HCT116 (cell line): ENCODE results near the gene OR52I2. TPM values are rescaled to one million over a fixed set of nuclear protein-coding genes. Genes with fewer than 3 reads are reported as not detected.

Experiments used
- ATAC-seq: fragments of 200-7000 bp; cut with Tn5 transposase; 2 replicates; pipeline ENCODE4 v1.9.1; 2020; ENCODE audit warnings: mild to moderate bottlenecking, moderate library complexity
- BruUV-seq: library from RNA; stranded (reverse); fragments of 400-500 nt; replicated peaks from 2 replicates; lab custom pipeline; 2021; lab: Mats Ljungman, UMichigan
- CTCF ChIA-PET: fragments of 300-600 bp; sonication (Branson Sonifier 250); formaldehyde crosslinking; loops from one replicate; lab custom pipeline; 2021; ENCODE audit warnings: antibody characterized with exemption; lab: Charles Lee
- POLR2A ChIA-PET: fragments of 300-600, 350-600 bp; sonication (Branson Sonifier 250); formaldehyde crosslinking; loops from one replicate; lab custom pipeline; 2021; ENCODE audit warnings: antibody characterized with exemption; lab: Charles Lee
- RAD21 ChIA-PET, 2 experiments: fragments of 300-600 bp; sonication (Branson Sonifier 250); formaldehyde crosslinking; loops; one replicate each; lab custom pipeline; 2023; ENCODE audit warnings: low total read pairs in 2 of 2; ENCODE audit not compliant: uncharacterized antibody in 2 of 2, unreplicated experiment in 2 of 2, low non-redundant PET in 1 of 2; lab: Charles Lee
- DNase-seq: peaks from one replicate; pipeline ENCODE4 v3.0.0-alpha.2; 2010; ENCODE audit warnings: low read depth, low spot score
- H2AFZ ChIP-seq: fragments of 200-600 bp; shearing (Covaris generic), sonication (generic); 2 replicates; pipeline ENCODE4 v1.6.1; 2017; ENCODE audit warnings: low read depth, mixed run types, mixed read lengths, antibody characterized with exemption, low read length; ENCODE audit not compliant: poor library complexity, severe bottlenecking
- H3K27ac ChIP-seq: 2 replicates; pipeline ENCODE4 v1.5.1; 2012; ENCODE audit warnings: low read depth, low read length
- H3K27me3 ChIP-seq: fragments of 200-600 bp; sonication (generic); 2 replicates; pipeline ENCODE4 v1.6.1; 2016; ENCODE audit warnings: mixed run types, low read length, mixed read lengths; ENCODE audit not compliant: insufficient read depth
- H3K36me3 ChIP-seq, 2 experiments: fragments of 200-500 bp in 1 of 2; fragments of 200-600 bp in 1 of 2; sonication (Bioruptor generic) in 1 of 2; sonication (generic) in 1 of 2; 2 replicates each; pipeline versions ENCODE4 v1.5.1 to v1.6.1; 2014 to 2016; ENCODE audit warnings: low read length in 2 of 2, inconsistent platforms in 1 of 2, mixed read lengths in 1 of 2, mixed run types in 1 of 2; ENCODE audit not compliant: insufficient read depth in 2 of 2, control insufficient read depth in 1 of 2
- H3K4me1 ChIP-seq, 2 experiments: fragments of 200-600 bp in 1 of 2; sonication (generic) in 1 of 2; 2 replicates each; pipeline versions ENCODE4 v1.5.1 to v1.6.1; 2012 to 2017; ENCODE audit warnings: low read length in 2 of 2, inconsistent platforms in 1 of 2, mild to moderate bottlenecking in 1 of 2, mixed read lengths in 1 of 2, mixed run types in 1 of 2, moderate library complexity in 1 of 2; ENCODE audit not compliant: insufficient read depth in 2 of 2, control insufficient read depth in 1 of 2
- H3K4me2 ChIP-seq: fragments of 200-600 bp; sonication (generic); 2 replicates; pipeline ENCODE4 v1.6.1; 2017; ENCODE audit warnings: mixed run types, low read length, mixed read lengths
- H3K4me3 ChIP-seq, 2 experiments: fragments of 200-600 bp in 1 of 2; sonication (generic) in 1 of 2; replicated peaks in 1 of 2; 2 replicates each; pipeline ENCODE4 v1.5.1; 2011 to 2016; ENCODE audit warnings: low read length in 2 of 2, control low read depth in 1 of 2, low read depth in 1 of 2, mild to moderate bottlenecking in 1 of 2, mixed read lengths in 1 of 2, mixed run types in 1 of 2
- H3K79me2 ChIP-seq: fragments of 200-600 bp; sonication (generic); 2 replicates; pipeline ENCODE4 v1.6.1; 2017; ENCODE audit warnings: mild to moderate bottlenecking, mixed run types, low read length, moderate library complexity, mixed read lengths; ENCODE audit not compliant: insufficient read depth
- H3K9ac ChIP-seq: fragments of 200-600 bp; sonication (generic); 2 replicates; pipeline ENCODE4 v1.6.1; 2016; ENCODE audit warnings: low read length, mixed read lengths
- H3K9me2 ChIP-seq: fragments of 200-600 bp; sonication (generic), shearing (Covaris generic); 2 replicates; pipeline ENCODE4 v1.6.1; 2017; ENCODE audit warnings: mixed run types, mild to moderate bottlenecking, moderate library complexity; ENCODE audit not compliant: insufficient read depth
- H3K9me3 ChIP-seq, 2 experiments: fragments of 200-500 bp in 1 of 2; fragments of 200-600 bp in 1 of 2; sonication (Bioruptor generic) in 1 of 2; sonication (generic) in 1 of 2; 2 replicates each; pipeline ENCODE4 v1.6.1; 2014 to 2017; ENCODE audit warnings: low read length in 2 of 2, mixed read lengths in 2 of 2, inconsistent platforms in 1 of 2, low read depth in 1 of 2, mild to moderate bottlenecking in 1 of 2, mixed run types in 1 of 2, moderate library complexity in 1 of 2; ENCODE audit not compliant: control insufficient read depth in 1 of 2, insufficient read depth in 1 of 2
- H4K20me1 ChIP-seq: fragments of 200-600 bp; sonication (generic), shearing (Covaris generic); 2 replicates; pipeline ENCODE4 v1.6.1; 2017; ENCODE audit warnings: mixed run types, mild to moderate bottlenecking, moderate library complexity; ENCODE audit not compliant: insufficient read depth
- CBX3 ChIP-seq: IDR thresholded peaks from 2 replicates; pipeline ENCODE4 v1.6.1; 2012; ENCODE audit warnings: low read depth
- CEBPB ChIP-seq: IDR thresholded peaks from 2 replicates; pipeline ENCODE4 v1.6.1; 2012; ENCODE audit warnings: low read depth
- EGR1 ChIP-seq: IDR thresholded peaks from 2 replicates; pipeline ENCODE4 v1.6.1; 2012; ENCODE audit warnings: low read depth
- ELF1 ChIP-seq: IDR thresholded peaks from 2 replicates; pipeline ENCODE4 v1.6.1; 2012; ENCODE audit warnings: low read depth, borderline replicate concordance
- EZH2 ChIP-seq: fragments of 200-600 bp; sonication (generic); IDR thresholded peaks from 2 replicates; pipeline ENCODE4 v1.6.1; 2017; ENCODE audit warnings: antibody characterized with exemption, mixed run types
- FOSL1 ChIP-seq: IDR thresholded peaks from 2 replicates; pipeline ENCODE4 v1.6.1; 2012; ENCODE audit warnings: low read depth
- JUND ChIP-seq: IDR thresholded peaks from 2 replicates; pipeline ENCODE4 v1.6.1; 2012
- POLR2A ChIP-seq: IDR thresholded peaks from 2 replicates; pipeline ENCODE4 v1.7.0; 2011; ENCODE audit warnings: borderline replicate concordance; ENCODE audit not compliant: insufficient read depth, insufficient read length; ENCODE audit errors: extremely low read depth
- POLR2AphosphoS5 ChIP-seq: IDR thresholded peaks from 2 replicates; pipeline ENCODE4 v1.6.1; 2011; ENCODE audit warnings: mild to moderate bottlenecking, low read depth, low read length, moderate library complexity
- RAD21 ChIP-seq: IDR thresholded peaks from 2 replicates; pipeline ENCODE4 v1.6.1; 2012; ENCODE audit warnings: low read depth, mild to moderate bottlenecking
- SIN3A ChIP-seq: IDR thresholded peaks from 2 replicates; pipeline ENCODE4 v1.6.1; 2012; ENCODE audit warnings: low read depth
- SP1 ChIP-seq: IDR thresholded peaks from 2 replicates; pipeline ENCODE4 v1.6.1; 2012; ENCODE audit warnings: low read depth
- SRF ChIP-seq: IDR thresholded peaks from 2 replicates; pipeline ENCODE4 v1.6.1; 2012; ENCODE audit warnings: low read depth
- ZFX ChIP-seq: fragments of 450-650 bp; IDR thresholded peaks from 2 replicates; pipeline ENCODE4 v1.6.1; 2017
- ZNF274 ChIP-seq: fragments of 200-500 bp; sonication (Bioruptor generic); IDR thresholded peaks from 2 replicates; pipeline ENCODE4 v1.6.1; 2014; ENCODE audit warnings: mild to moderate bottlenecking, low read depth, low read length, inconsistent platforms
- intact Hi-C: fragments of 100-400 bp; cut with micrococcal nuclease; formaldehyde crosslinking; loops from 2 replicates; pipeline ENCODE4 v1.10.0; 2022
- total RNA-seq: library from RNA; stranded (reverse); gene quantifications from one replicate; pipeline ENCODE4 v1.2.1, GENCODE V29; 2021; ENCODE audit not compliant: unreplicated experiment
- TF ChIP-seq, protein P1 (sequence below), 3 experiments: fragments of 200-600 bp in 1 of 3; sonication (generic) in 1 of 3; IDR thresholded peaks in 2 of 3; conservative IDR thresholded peaks in 1 of 3; 2 replicates each; pipeline ENCODE4 v1.5.1; 2012 to 2017; ENCODE audit warnings: low read depth in 2 of 3, low read length in 2 of 3, antibody characterized with exemption in 1 of 3, borderline replicate concordance in 1 of 3, control low read depth in 1 of 3, mild to moderate bottlenecking in 1 of 3, mixed read lengths in 1 of 3, mixed run types in 1 of 3, moderate library complexity in 1 of 3; ENCODE audit not compliant: insufficient read depth in 1 of 3
- TF ChIP-seq, protein P2 (sequence below): IDR thresholded peaks from 2 replicates; pipeline ENCODE4 v1.6.1; 2012
- TF ChIP-seq, protein P3 (sequence below): IDR thresholded peaks from 2 replicates; pipeline ENCODE4 v1.6.1; 2012
- TF ChIP-seq, protein P4 (sequence below): IDR thresholded peaks from 2 replicates; pipeline ENCODE4 v1.6.1; 2012; ENCODE audit warnings: low read depth

The OR52I2 gene
- total RNA-seq, 1 experiment from 2014 or later: not detected

DNA sequence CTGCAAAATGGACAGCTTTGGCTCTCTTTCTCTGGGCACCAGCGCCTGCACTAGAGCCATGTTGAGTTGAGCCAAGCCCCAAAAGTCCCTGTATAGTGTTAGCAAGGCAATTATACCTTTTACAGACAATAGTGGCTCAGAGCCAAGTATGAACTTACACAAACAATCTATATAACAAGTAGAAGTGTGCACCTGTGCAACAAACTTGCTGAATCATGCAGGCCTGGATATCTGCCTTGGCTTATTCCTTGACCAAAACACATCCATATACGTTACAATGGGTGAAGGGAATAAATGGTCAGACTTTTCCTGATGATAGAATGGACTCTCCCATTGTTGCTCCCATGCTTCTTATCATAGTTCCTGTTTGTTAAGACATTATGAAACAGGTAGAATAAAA lies 3.8 kb upstream of the OR52I2 start:
- ATAC-seq (no peak), DNase-seq (no peak)
- H2AFZ ChIP-seq: no peak overlapping the region
- TF ChIP-seq POLR2AphosphoS5 (no peak), SP1 (no peak), POLR2A (no peak)
- H3K27me3 ChIP-seq: peaks cover 78% of the 10 kb centered on the region
- CTCF ChIA-PET: no interaction called here
- H3K79me2 ChIP-seq: no peaks in the 10 kb centered on the region
- no peaks in the 10 kb centered on the region for H3K9me3 ChIP-seq
- no peaks in the 10 kb centered on the region for H4K20me1 ChIP-seq
- RAD21 ChIA-PET: no interaction called here
- intact Hi-C loops: no loop called here
- no peak overlapping the region for H3K4me3 ChIP-seq
- H3K4me2 ChIP-seq: no peak overlapping the region
- H3K4me1 ChIP-seq: no peaks in the 10 kb centered on the region
- no peak overlapping the region for H3K9ac ChIP-seq
- no peaks in the 10 kb centered on the region for H3K36me3 ChIP-seq
- no peak overlapping the region for H3K27ac ChIP-seq
- BruUV-seq: no TSS peak
- H3K9me2 ChIP-seq: no peaks in the 10 kb centered on the region
- POLR2A ChIA-PET: no interaction called here

DNA sequence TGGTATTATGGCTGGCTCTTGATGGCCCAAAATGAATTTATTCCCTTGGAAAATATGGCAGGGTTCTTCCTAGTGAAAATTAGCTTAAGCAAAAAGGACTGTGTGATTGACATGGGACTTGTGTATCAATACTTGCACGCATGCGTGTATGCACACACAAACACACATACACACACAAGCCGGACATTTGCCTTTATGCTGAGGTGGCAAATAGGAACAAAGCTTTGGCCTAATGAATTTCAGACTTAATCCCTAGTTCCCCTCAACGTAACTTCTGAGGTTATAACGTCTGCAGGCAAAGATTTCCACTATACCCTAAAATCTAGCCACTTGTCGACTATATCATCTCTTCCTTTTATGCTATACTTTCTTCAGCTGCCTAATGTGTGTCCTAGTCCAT lies 2.9 kb upstream of the OR52I2 start:
- Histone ChIP-seq H3K79me2 (no peaks in the 10 kb centered on the region), H2AFZ (no peak overlapping the region), H3K9me3 (no peaks in the 10 kb centered on the region), H3K27ac (no peak overlapping the region), H3K27me3 (peaks cover 75% of the 10 kb centered on the region), H4K20me1 (no peaks in the 10 kb centered on the region), H3K9me2 (no peaks in the 10 kb centered on the region), H3K9ac (no peak overlapping the region), H3K4me1 (no peaks in the 10 kb centered on the region), H3K36me3 (no peaks in the 10 kb centered on the region), H3K4me3 (no peak overlapping the region), H3K4me2 (no peak overlapping the region)
- no TSS peak for BruUV-seq
- intact Hi-C loops: no loop called here
- ChIA-PET RAD21 (no interaction called here), CTCF (no interaction called here), POLR2A (no interaction called here)
- DNase-seq (no peak), ATAC-seq (no peak)
- TF ChIP-seq ZNF274 (no peak), SIN3A (no peak), POLR2AphosphoS5 (no peak), CBX3 (no peak), POLR2A (no peak), EZH2 (no peak), ELF1 (no peak), RAD21 (no peak), EGR1 (no peak), JUND (no peak), SRF (no peak), CEBPB (no peak), ZFX (no peak), FOSL1 (no peak)
- TF ChIP-seq, protein P1, sequence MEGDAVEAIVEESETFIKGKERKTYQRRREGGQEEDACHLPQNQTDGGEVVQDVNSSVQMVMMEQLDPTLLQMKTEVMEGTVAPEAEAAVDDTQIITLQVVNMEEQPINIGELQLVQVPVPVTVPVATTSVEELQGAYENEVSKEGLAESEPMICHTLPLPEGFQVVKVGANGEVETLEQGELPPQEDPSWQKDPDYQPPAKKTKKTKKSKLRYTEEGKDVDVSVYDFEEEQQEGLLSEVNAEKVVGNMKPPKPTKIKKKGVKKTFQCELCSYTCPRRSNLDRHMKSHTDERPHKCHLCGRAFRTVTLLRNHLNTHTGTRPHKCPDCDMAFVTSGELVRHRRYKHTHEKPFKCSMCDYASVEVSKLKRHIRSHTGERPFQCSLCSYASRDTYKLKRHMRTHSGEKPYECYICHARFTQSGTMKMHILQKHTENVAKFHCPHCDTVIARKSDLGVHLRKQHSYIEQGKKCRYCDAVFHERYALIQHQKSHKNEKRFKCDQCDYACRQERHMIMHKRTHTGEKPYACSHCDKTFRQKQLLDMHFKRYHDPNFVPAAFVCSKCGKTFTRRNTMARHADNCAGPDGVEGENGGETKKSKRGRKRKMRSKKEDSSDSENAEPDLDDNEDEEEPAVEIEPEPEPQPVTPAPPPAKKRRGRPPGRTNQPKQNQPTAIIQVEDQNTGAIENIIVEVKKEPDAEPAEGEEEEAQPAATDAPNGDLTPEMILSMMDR (IDR thresholded peaks at IDR 0.05 in 2 of 3, conservative IDR thresholded peaks at IDR 0.05 in 1 of 3; ENCODE audit: borderline replicate concordance in 1 of 3, insufficient read depth in 1 of 3, low read depth in 2 of 3, low read length in 2 of 3): no peak
- TF ChIP-seq, protein P2, sequence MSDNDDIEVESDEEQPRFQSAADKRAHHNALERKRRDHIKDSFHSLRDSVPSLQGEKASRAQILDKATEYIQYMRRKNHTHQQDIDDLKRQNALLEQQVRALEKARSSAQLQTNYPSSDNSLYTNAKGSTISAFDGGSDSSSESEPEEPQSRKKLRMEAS: no peak
- TF ChIP-seq, protein P3, sequence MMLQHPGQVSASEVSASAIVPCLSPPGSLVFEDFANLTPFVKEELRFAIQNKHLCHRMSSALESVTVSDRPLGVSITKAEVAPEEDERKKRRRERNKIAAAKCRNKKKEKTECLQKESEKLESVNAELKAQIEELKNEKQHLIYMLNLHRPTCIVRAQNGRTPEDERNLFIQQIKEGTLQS: no peak
- TF ChIP-seq, protein P4, sequence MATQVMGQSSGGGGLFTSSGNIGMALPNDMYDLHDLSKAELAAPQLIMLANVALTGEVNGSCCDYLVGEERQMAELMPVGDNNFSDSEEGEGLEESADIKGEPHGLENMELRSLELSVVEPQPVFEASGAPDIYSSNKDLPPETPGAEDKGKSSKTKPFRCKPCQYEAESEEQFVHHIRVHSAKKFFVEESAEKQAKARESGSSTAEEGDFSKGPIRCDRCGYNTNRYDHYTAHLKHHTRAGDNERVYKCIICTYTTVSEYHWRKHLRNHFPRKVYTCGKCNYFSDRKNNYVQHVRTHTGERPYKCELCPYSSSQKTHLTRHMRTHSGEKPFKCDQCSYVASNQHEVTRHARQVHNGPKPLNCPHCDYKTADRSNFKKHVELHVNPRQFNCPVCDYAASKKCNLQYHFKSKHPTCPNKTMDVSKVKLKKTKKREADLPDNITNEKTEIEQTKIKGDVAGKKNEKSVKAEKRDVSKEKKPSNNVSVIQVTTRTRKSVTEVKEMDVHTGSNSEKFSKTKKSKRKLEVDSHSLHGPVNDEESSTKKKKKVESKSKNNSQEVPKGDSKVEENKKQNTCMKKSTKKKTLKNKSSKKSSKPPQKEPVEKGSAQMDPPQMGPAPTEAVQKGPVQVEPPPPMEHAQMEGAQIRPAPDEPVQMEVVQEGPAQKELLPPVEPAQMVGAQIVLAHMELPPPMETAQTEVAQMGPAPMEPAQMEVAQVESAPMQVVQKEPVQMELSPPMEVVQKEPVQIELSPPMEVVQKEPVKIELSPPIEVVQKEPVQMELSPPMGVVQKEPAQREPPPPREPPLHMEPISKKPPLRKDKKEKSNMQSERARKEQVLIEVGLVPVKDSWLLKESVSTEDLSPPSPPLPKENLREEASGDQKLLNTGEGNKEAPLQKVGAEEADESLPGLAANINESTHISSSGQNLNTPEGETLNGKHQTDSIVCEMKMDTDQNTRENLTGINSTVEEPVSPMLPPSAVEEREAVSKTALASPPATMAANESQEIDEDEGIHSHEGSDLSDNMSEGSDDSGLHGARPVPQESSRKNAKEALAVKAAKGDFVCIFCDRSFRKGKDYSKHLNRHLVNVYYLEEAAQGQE: no peak
